Tibial nerve (tissue), 3 donors: ENCODE results near the gene CEP95.

Experiments
- POLR2A ChIP-seq, 2 donors: fragments of 450-650 bp; IDR thresholded peaks; one replicate each; pipeline ENCODE4 v1.6.1; 2017; ENCODE audit warnings: antibody characterized with exemption in 2 of 2, mild to moderate bottlenecking in 2 of 2, moderate library complexity in 2 of 2
- TF ChIP-seq, protein P1 (sequence below), 5 experiments: fragments of 200-600 bp in 3 of 5; fragments of 450-650 bp in 2 of 5; sonication (generic) in 3 of 5; IDR thresholded peaks; one replicate each; pipeline ENCODE4 v1.5.1; 2016 to 2019; ENCODE audit warnings: antibody characterized with exemption in 5 of 5, mild to moderate bottlenecking in 3 of 5, moderate library complexity in 2 of 5

DNA sequence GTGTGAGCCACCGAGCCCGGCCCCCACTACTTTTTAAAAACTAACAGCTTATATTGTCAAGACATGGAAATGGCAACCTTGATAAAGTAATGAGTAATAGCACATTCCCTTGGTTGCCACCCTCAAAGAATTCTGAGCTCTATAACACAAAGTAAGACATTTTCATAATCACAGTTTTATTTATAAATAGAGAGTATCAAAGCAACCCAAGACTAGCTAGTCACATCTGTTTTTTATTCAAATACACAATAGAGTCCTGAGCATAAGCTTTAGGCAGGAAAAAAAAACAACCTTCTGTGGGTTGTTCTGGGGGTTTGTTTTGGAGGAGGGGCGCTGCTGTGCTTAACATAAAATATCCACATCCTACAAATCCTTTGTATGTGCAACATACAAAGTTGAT is 68.7 kb downstream of the CEP95 start:
- TF ChIP-seq POLR2A (IDR thresholded peaks at IDR 0.05): no peak
- TF ChIP-seq, protein P1, sequence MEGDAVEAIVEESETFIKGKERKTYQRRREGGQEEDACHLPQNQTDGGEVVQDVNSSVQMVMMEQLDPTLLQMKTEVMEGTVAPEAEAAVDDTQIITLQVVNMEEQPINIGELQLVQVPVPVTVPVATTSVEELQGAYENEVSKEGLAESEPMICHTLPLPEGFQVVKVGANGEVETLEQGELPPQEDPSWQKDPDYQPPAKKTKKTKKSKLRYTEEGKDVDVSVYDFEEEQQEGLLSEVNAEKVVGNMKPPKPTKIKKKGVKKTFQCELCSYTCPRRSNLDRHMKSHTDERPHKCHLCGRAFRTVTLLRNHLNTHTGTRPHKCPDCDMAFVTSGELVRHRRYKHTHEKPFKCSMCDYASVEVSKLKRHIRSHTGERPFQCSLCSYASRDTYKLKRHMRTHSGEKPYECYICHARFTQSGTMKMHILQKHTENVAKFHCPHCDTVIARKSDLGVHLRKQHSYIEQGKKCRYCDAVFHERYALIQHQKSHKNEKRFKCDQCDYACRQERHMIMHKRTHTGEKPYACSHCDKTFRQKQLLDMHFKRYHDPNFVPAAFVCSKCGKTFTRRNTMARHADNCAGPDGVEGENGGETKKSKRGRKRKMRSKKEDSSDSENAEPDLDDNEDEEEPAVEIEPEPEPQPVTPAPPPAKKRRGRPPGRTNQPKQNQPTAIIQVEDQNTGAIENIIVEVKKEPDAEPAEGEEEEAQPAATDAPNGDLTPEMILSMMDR (IDR thresholded peaks at IDR 0.05): no peak
